CD4-positive, alpha-beta T cell (primary cell): Measurements from ENCODE around the gene TAS2R4. TPM values are rescaled to one million over a fixed set of nuclear protein-coding genes. Genes with fewer than 3 reads are reported as not detected.
A peak's percentile ranks its signal among the peaks of the same experiment; 100 is the strongest.
"Not testable (repeated sequence)": the region's sequence is repeated elsewhere in the genome, so short reads cannot be mapped to it uniquely, and the experiment has no call there.

Source experiments
- ATAC-seq: fragments of 200-7000 bp; cut with Tn5 transposase; one replicate; pipeline ENCODE4 v1.10.0; 2022; ENCODE audit warnings: mild to moderate bottlenecking; ENCODE audit not compliant: poor library complexity
- CTCF ChIA-PET: fragments of 350-600 bp; sonication (Branson Sonifier 250); formaldehyde crosslinking; loops from one replicate; lab custom pipeline; 2021; ENCODE audit warnings: antibody characterized with exemption, inconsistent platforms; lab: Charles Lee
- POLR2A ChIA-PET: fragments of 350-600 bp; sonication (Branson Sonifier 250); formaldehyde crosslinking; loops from one replicate; lab custom pipeline; 2021; ENCODE audit warnings: antibody characterized with exemption, inconsistent platforms; lab: Charles Lee
- DNase-seq, 14 experiments: peaks; one replicate each; pipeline ENCODE4 v3.0.0-alpha.2; 2013 to 2020; ENCODE audit warnings: mixed read lengths in 2 of 14
- H3K27ac ChIP-seq, 2 donors: one replicate each; pipeline versions ENCODE4 v1.5.1 to v1.7.0; 2013; ENCODE audit warnings: low read length in 2 of 2, low read depth in 1 of 2, mild to moderate bottlenecking in 1 of 2
- H3K27me3 ChIP-seq, 2 experiments: 1 replicate in 1 of 2; 2 replicates in 1 of 2; pipeline versions ENCODE4 v1.6.1 to v1.7.0; 2013; ENCODE audit warnings: low read length in 2 of 2, control low read depth in 1 of 2, mild to moderate bottlenecking in 1 of 2, moderate library complexity in 1 of 2; ENCODE audit not compliant: insufficient read depth in 2 of 2, control insufficient read depth in 1 of 2
- H3K36me3 ChIP-seq: one replicate; pipeline ENCODE4 v1.6.1; 2013; ENCODE audit warnings: low read length, control low read depth; ENCODE audit not compliant: insufficient read depth
- H3K4me1 ChIP-seq: one replicate; pipeline ENCODE4 v1.6.1; 2013; ENCODE audit warnings: low read length, control low read depth; ENCODE audit not compliant: insufficient read depth
- H3K4me3 ChIP-seq: one replicate; pipeline ENCODE4 v1.5.1; 2013; ENCODE audit warnings: mild to moderate bottlenecking, low read length, moderate library complexity
- H3K9me3 ChIP-seq, 2 experiments: 1 replicate in 1 of 2; 2 replicates in 1 of 2; pipeline versions ENCODE4 v1.6.1 to v1.7.0; 2013; ENCODE audit warnings: low read length in 2 of 2, mild to moderate bottlenecking in 2 of 2, control low read depth in 1 of 2, moderate library complexity in 1 of 2; ENCODE audit not compliant: control insufficient read depth in 1 of 2, insufficient read depth in 1 of 2
- H3K27ac Mint-ChIP-seq: one replicate; pipeline ENCODE4 v1.8.0; 2020; ENCODE audit warnings: mixed read lengths
- H3K27me3 Mint-ChIP-seq: one replicate; pipeline ENCODE4 v1.8.0; 2021; ENCODE audit warnings: mixed read lengths
- H3K36me3 Mint-ChIP-seq: one replicate; pipeline ENCODE4 v1.8.0; 2021; ENCODE audit warnings: low read depth, mixed read lengths
- H3K4me1 Mint-ChIP-seq: one replicate; pipeline ENCODE4 v1.8.0; 2021; ENCODE audit warnings: low read depth, mixed read lengths
- H3K4me3 Mint-ChIP-seq: one replicate; pipeline ENCODE4 v1.8.0; 2020; ENCODE audit warnings: mild to moderate bottlenecking, mixed read lengths
- H3K9me3 Mint-ChIP-seq: one replicate; pipeline ENCODE4 v1.8.0; 2020; ENCODE audit warnings: mixed read lengths
- CTCF ChIP-seq: fragments of 200-600 bp; IDR thresholded peaks from one replicate; pipeline ENCODE4 v1.8.0; 2022; ENCODE audit warnings: antibody characterized with exemption, mild to moderate bottlenecking
- intact Hi-C, 2 experiments: fragments of 100-400 bp; cut with DNase I in 1 of 2; cut with micrococcal nuclease in 1 of 2; formaldehyde crosslinking; loops; one replicate each; pipeline versions ENCODE4 v1.15.1 to v1.9.0; 2023 to 2025; cut with DNase I, micrococcal nuclease
- total RNA-seq, 174 experiments: library from RNA in 2 of 174; stranded (reverse) in 2 of 174; gene quantifications; one replicate each; pipeline ENCODE4 v1.2.3 and lab custom pipeline; 2021 to 2026

The TAS2R4 gene
- total RNA-seq, 2 experiments from 2014 or later, result 0.16 to 0.17 TPM

GRCh38 chr7:141748396-141748795, 28.1 kb upstream of the TAS2R4 start:
- Histone ChIP-seq H3K4me3 (no peak overlapping the region), H3K4me1 (no peaks in the 10 kb centered on the region), H3K36me3 (peaks cover 94% of the 10 kb centered on the region), H3K9me3 (peaks cover 14 to 27% of the 10 kb centered on the region in 2 experiments), H3K27me3 (no peaks in the 10 kb centered on the region), H3K27ac (no peak overlapping the region)
- intact Hi-C loops, result no loop called here
- POLR2A ChIA-PET, result no interaction called here
- TF ChIP-seq CTCF, result no peak
- H3K36me3 Mint-ChIP-seq, result peaks cover 92% of the 10 kb centered on the region
- no peak overlapping the region for H3K27ac Mint-ChIP-seq
- ATAC-seq (no peak), DNase-seq (no peak)
- peaks cover 4% of the 10 kb centered on the region for H3K9me3 Mint-ChIP-seq
- peaks cover 15% of the 10 kb centered on the region for H3K4me1 Mint-ChIP-seq
- no peaks in the 10 kb centered on the region for H3K27me3 Mint-ChIP-seq
- no peak overlapping the region for H3K4me3 Mint-ChIP-seq
- CTCF ChIA-PET, result no interaction called here

- Histone ChIP-seq H3K36me3 (peaks cover 84% of the 10 kb centered on the region), H3K9me3 (peaks cover 14 to 27% of the 10 kb centered on the region in 2 experiments)
- H3K4me3 ChIP-seq, H3K27me3 Mint-ChIP-seq, H3K4me1 Mint-ChIP-seq, H3K9me3 Mint-ChIP-seq, H3K27ac Mint-ChIP-seq, H3K27me3 ChIP-seq, H3K27ac ChIP-seq, H3K4me1 ChIP-seq, POLR2A ChIA-PET, DNase-seq, CTCF ChIA-PET, ATAC-seq, H3K4me3 Mint-ChIP-seq: not testable (repeated sequence)
- intact Hi-C loops, result loop anchor here in 1 of 2 experiments (5.0 kb wide), 1 partner anchor 955 kb away; no protein-coding TSS in a partner anchor
- H3K36me3 Mint-ChIP-seq, result peaks cover 93% of the 10 kb centered on the region
These were observed 24.6 kb upstream of the TAS2R4 start for GRCh38 chr7:141751904-141752303.

GRCh38 chr7:141752634-141753033, 23.8 kb upstream of the TAS2R4 start:
- ChIA-PET CTCF (no interaction called here), POLR2A (no interaction called here)
- TF ChIP-seq CTCF, result no peak
- ATAC-seq (no peak), DNase-seq (peak in 2 of 14 experiments; percentile 13 to 18)
- Mint-ChIP-seq H3K27ac (no peak overlapping the region), H3K36me3 (peaks cover 99% of the 10 kb centered on the region), H3K4me1 (no peaks in the 10 kb centered on the region), H3K27me3 (no peaks in the 10 kb centered on the region), H3K4me3 (no peak overlapping the region), H3K9me3 (peaks cover 4% of the 10 kb centered on the region)
- Histone ChIP-seq H3K9me3 (peaks cover 14 to 27% of the 10 kb centered on the region in 2 experiments), H3K27me3 (no peaks in the 10 kb centered on the region), H3K27ac (no peak overlapping the region), H3K36me3 (peaks cover 87% of the 10 kb centered on the region), H3K4me1 (no peaks in the 10 kb centered on the region), H3K4me3 (no peak overlapping the region)
- intact Hi-C loops, result loop anchor here in 1 of 2 experiments (5.0 kb wide), 1 partner anchor 955 kb away; no protein-coding TSS in a partner anchor

- ChIA-PET POLR2A (no interaction called here), CTCF (no interaction called here)
- Mint-ChIP-seq H3K9me3 (peaks cover 2% of the 10 kb centered on the region), H3K4me1 (no peaks in the 10 kb centered on the region), H3K27me3 (no peaks in the 10 kb centered on the region), H3K36me3 (peaks cover 97% of the 10 kb centered on the region), H3K4me3 (no peak overlapping the region), H3K27ac (no peak overlapping the region)
- peak in 4 of 14 experiments; percentile 4 to 46 (median 33) for DNase-seq
- Histone ChIP-seq H3K27ac (no peak overlapping the region), H3K9me3 (peaks cover 14 to 25% of the 10 kb centered on the region in 2 experiments), H3K36me3 (peaks cover 83% of the 10 kb centered on the region), H3K4me3 (no peak overlapping the region), H3K27me3 (no peaks in the 10 kb centered on the region), H3K4me1 (no peaks in the 10 kb centered on the region)
- ATAC-seq, result peak; percentile 59
- intact Hi-C loops, result loop anchor here in 1 of 2 experiments (5.0 kb wide), 1 partner anchor 958 kb away; no protein-coding TSS in a partner anchor
- TF ChIP-seq CTCF, result peak; percentile 35
These were observed 21.5 kb upstream of the TAS2R4 start for GRCh38 chr7:141754939-141755338.
